ENCODE data around the gene FBRSL1.
A peak's percentile ranks its signal among the peaks of the same experiment; 100 is the strongest.

FBRSL1 gene

DNA sequence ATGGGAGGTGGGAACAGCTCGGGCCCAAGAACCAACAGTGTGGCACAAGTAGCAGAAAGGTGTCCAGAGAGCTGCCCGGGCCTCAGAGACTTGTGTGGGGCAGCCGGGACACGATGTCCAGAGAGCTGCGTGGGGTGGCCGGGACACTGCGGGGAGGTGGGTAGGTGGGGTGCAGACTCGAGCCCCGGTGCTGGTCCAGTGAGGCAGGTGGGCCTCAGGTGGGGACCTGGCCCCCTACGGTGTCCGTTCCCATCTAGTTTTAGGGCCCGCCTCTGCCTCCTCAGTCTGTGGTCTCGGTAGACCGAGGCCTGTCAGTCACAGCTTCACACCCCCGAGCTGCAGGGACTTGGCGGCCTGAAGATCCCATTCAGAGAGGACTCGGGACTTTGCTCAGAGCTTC is 6.3 kb upstream of the FBRSL1 start:
- DNase-seq (ENCODE audit: low read depth in 2 of 2), result no peak

DNA sequence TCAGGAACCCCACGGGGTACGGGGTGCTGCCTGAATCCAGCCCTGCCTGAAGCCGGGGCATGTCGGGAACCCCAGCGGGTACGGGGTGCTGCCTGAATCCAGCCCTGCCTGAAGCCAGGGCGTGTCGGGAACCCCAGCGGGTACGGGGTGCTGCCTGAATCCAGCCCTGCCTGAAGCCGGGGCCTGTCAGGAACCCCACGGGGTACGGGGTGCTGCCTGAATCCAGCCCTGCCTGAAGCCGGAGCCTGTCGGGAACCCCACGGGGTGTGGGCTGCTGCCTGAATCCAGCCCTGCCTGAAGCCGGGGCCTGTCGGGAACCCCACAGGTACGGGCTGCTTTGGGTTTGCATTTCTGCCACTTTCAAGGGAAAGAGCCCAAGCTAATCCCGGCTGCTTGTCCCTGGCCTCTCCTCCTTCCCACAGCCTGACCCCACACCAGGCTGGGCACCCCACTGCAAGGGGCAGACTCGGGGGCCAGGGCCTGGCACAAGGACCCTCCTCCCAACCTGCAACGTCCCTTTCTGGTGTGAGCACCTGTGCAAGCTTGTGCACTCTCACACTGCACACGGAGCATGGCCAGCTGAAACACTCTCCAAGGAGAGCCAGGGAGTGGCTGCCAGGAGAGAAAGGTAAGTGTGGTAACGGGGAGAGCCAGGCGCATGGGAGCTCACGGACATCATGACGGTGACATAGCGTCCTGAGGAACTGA is 5.6 kb upstream of the FBRSL1 start:
- no peak for DNase-seq (ENCODE audit: low read depth in 2 of 2)

DNA sequence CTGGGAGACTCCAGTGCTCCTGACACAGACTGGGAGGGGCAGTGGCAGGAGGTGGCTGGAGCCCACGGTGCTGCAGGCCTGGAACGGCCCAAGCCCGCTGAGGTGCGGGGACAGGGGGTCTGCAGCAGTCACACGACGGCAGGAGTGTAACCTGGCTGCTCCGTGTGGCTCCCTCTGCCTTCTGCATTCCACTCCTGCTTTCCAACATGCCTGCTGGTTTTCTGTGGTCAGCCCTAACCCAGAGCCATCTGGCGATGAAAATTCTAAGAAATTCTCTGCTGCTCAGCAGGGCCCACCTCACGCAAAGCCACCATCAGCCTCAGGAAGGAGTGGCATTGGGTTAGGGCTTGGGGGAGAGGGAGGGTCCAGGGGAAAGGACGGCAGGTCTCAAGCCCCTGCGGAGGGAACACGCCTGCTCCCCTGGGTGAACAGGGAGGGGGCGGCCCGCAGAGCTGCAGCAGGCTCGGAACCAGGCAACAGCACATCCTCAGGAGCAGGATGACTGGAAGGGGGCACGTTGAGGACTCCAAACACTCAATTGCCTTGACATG is 5.0 kb upstream of the FBRSL1 start:
- no peak for DNase-seq (ENCODE audit: low read depth in 2 of 2)

DNA sequence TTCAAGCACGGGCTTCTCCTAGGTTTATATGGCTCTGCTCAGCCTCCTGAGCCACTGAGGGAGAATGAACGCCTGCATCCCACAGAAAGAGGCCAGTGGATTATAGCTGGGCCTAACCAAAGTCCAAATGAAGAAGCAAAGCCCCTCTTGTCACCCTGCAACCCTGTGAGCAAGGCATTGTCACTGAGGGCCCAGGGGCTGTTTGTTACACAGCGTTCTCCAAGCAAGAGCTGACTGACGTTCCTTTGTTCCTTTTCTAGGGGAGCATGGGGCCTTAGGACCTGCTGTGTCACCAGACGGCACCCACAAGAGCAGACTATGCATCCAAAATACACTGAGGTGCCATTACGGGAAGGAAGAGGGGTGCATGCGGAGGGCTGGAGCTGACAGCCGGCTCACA is 4.3 kb upstream of the FBRSL1 start:
- no peak for DNase-seq (ENCODE audit: low read depth in 2 of 2)

DNA sequence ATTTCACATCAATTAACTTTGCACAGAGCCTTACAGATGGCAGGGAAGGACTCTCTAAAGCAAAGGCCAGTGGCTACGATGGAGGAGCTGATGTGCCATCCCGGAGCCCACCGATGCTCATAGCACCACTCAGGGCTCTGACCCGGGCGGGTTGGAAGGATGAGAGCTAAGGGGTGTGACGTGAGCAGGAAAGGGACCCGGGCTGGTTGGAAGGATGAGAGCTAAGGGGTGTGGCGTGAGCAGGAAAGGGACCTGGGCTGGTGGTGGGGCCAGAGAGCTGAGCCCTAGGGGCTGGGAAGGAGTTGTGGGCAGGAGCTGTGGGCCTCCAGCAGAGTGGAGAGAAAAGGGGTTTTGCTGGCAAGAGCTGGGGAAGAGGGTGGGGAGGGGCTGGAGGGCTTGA is 3.8 kb upstream of the FBRSL1 start:
- DNase-seq (ENCODE audit: low read depth in 2 of 2), result no peak

DNA sequence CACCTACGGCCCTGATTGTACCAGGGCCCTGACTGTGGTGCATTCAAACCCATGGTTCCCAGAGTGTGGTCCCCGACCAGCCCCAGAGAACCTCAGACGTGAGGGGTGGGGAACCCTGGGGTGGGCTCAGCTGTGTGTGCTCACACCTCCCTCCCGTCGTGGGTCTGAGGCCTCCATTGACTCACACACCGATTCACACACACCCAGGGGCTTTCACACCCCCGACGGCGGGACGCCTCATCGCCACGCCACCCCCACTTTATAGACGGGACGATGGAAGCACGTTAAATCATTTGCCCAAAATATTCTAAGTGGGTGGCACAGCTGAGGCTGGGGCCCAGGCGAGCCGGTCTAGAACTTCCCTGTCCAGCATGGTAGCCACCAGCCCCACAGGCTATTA is 3.4 kb upstream of the FBRSL1 start:
- DNase-seq (ENCODE audit: low read depth in 2 of 2), result no peak

DNA sequence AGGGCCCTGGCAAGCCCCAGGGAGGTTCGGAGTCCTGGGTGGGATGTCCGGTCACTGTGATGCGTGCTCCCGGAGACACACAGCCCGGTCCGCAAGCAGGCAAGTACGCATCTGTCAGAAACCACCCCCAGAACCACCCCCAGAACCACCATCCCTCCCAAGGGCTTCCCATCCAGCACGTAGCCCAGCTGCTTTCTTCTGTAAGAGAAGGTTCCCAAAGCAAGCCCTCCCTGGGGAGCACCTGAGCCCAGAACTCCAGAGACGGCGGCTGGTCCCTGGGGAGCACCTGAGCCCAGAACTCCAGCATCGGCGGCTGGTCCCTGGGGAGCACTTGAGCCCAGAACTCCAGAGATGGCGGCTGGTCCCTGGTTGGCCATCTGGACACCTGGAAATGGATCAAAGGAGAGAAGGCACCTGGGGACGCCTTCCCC is 2.6 kb upstream of the FBRSL1 start:
- DNase-seq (ENCODE audit: low read depth in 2 of 2), result no peak

DNA sequence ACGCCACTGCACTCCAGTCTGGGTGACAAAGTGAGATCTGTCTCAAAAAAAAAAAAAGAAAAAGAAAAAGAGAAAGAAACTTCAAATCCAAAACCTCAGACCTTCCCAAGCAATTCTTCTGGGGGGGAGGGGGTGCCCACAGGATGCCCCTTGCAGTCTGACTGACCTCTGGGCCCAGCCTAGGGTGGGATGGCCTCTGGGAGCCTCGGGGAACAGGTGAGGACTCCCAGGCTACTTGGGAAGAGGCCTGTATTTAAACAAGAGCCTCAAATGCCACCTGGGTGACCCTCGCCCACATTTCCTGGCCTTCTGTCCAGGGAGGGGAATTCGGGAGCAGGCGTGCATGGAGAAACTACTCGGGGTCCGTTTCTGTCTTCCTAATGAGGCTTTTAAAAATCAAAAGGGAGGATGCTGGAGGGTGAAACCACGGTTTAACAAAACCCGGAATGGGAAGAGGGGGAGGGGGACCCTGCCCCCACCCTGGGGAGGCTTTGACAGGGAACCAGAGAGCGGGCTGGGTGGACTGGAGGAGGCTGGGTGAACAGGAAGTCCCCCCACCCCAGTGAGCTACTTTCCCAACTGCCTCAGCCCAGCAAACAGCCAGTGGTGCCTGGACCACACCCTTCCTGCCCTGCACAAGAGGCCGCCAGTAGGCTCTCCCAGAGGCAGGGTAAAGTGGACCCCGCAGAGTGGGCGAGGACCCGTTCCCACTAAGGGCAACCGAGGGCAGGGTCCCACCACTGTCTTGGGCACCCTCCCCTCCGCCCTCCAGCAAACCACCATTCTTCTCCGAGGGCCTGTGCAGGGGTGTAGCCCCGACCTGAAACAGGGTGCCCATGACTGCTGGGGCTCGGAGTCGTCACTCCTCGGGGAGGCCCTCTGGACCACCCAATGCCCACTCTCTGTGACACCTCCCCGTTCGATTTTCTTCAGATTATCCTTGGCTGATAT is 1.5 kb upstream of the FBRSL1 start:
- DNase-seq (ENCODE audit: low read depth in 2 of 2), result no peak

DNA sequence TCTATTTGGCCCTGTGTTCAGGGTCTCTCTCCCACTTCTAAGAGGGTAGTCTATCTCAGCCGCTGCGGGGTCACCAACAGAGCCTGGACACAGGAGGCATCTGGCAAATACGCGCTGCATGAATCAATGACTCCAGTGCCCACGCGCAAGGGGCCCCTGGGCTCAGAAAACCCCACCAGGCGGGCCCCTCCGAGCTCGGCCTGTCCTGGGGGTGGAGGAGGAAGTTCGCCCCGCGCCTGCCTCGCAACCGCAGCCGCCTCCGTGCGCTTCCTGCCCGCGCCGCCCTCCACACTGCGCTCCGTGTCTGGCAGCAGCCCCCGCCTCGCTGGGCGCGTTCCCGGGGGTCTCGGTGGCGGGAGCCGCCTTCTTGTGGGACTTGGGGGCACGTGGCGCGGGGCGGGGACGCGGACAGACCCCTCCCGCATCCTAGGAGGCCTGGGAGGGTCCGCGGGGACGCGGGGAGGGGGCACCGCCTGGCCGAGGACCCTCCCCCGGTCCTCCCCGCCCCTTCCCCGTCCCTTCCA is 811 bp upstream of the FBRSL1 start:
- peak; percentile 19 to 57 for DNase-seq (ENCODE audit: low read depth in 2 of 2)

DNA sequence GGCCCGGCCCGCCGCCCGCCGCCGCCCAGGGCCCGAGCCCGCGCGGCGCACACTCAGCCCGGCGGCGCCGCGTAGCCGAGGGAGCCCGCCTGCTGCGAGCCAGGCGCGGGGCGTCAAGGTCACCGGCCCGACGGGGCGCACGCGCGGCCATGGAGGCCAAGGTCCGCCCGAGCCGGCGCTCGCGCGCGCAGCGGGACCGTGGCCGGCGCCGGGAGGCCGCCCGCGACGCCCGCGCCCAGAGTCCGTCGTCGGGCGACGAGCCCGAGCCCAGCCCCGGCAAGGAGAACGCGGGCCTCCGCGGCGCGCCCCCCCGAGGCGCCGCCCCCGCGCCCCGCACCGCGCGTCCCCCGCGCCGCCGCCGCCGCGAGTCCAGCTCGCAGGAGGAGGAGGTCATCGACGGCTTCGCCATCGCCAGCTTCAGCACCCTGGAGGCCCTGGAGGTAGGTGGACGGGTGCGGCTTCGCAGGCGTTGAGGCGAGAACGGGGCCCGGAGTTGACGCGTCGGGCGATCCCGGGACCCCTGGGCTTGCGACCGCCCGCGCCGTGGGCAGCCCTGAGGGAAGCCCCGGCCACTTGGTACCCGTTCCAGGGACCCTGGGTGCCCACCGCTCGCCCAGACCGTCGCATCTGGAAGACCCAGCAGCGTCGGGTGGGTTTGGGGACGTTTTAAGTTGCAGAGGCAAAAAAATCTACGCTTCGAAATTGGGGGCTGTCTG is 629 bp downstream of the FBRSL1 start:
- DNase-seq (ENCODE audit: low read depth in 2 of 2), result no peak

DNA sequence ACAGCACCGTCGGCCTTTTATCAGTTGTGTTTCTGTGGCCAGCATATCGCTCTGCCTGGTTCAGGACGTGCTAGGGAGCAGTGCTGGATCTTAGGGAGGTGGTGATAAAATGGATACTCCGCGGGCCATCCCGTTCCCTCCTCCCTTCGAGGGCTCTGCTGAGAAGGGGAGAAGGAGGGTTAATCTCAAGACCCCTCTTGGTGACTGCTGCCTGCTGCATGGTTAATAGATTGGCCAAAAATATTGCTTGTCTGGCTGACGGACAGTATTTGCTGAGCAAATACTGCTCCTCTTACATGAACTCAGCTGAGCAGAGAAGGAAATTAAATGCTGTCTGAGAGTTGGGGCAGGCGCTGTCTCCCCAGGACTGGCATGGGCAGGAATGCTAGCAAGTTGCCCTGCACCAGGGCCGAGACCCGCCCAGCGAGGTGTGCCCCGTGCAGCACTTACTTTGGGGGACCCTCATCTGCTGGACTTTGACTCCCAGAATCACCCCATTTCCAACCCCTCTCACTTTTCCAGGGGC is 1.2 kb downstream of the FBRSL1 start:
- DNase-seq (ENCODE audit: low read depth in 2 of 2), result no peak

DNA sequence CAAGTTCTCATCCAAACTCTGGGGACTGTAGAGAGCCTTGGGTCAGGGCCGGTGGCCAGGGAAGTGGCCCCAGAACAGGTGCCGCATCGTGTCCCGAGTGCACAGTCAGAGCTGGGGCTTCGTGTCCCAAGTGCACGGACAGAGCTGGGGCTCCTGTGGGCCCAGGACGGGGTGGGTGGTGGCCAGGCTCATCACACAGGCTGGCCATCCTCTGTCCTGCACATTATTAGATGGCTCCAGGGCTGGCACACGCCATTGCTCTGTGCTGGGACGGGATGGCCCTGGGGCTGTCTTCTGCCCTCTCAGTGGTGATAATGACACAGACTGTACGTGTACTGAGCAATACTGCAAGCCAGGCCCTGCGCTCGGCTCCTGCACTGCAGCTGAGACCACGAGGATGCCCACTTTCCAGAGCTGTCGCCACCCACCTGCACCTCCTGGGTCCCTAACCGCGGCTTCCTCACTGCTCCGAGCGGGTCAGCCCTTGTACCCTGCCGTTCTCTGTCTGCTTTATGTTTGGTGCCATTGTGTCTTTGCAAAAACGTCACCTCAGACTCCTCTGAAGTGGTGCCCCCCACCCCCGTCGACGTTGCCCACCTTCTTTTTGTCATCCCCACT is 1.9 kb downstream of the FBRSL1 start:
- DNase-seq (ENCODE audit: low read depth in 2 of 2), result no peak

DNA sequence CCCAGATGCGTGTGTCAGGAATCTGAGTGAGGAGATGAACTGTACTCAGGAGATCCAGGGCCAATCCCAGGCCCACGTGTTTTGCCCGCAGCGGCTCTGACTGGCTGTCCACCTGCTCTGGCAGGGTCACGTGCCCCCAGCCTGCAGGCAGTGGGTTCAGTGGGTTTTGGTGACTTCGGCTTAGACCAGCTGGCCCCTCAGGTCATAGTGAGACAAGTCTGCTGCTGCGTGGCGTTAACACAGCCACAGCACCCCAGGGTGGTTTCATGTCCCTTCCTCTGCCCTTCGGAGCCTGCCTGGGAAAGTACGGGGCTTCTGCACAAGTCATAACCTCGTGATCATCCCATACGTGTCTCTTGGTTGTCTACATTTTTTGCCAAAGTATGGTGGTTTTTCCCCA is 2.6 kb downstream of the FBRSL1 start:
- peak in 1 of 2 donors; percentile 23 for DNase-seq (ENCODE audit: low read depth in 2 of 2)

DNA sequence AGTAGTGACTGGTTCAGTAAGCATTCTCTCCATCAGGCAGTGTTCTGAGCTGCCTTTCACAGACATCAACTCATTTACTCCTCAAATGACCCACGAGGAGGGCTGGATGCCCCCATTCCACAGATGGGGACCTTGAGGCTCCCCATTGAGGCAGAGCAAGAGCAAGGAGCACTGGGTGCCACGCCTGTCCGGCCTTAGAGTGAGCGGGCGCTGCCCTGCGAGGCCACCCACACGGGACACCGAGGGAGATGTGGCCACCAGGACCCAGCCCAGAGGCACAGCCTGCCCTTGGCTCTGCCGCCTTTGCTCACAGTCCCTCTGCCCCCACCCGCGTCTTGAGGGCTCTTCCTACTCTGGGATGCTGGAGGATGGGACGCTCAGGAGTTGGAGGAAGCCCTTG is 3.0 kb downstream of the FBRSL1 start:
- no peak for DNase-seq (ENCODE audit: low read depth in 2 of 2)

DNA sequence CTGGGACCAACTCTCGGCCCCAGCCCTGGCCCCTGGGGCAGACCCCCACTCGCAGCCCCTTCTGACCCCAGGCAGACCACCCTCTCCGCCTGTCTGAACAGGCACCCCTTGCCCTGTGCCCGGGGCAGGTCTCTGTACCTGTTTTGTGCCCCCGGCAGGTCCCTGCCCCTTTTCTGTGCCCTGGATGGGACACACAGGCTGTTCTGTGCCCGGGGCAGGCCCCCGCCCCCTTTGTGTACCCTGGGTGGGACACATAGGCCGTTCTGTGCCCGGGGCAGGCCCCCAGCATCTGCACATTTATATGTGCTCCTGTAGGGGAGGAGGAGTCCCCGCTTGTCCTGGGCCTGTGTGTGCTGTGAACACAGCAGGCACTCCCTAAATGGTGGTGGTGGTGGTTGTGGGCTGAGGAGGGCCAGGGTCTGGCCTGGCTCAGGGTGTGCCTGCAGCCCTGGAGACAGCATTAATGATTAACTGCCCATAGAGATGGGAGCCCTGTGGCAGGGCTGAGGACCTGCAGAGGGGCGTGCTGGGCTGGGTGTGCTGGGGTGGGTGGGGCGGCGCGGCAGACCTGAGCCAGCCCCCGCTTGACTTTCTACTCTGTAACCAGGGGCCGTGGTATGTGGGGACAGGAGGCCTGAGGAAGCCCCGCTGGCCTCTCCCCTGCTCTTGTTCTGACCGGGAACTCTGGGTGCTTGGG is 3.7 kb downstream of the FBRSL1 start:
- DNase-seq (ENCODE audit: low read depth in 2 of 2), result no peak

DNA sequence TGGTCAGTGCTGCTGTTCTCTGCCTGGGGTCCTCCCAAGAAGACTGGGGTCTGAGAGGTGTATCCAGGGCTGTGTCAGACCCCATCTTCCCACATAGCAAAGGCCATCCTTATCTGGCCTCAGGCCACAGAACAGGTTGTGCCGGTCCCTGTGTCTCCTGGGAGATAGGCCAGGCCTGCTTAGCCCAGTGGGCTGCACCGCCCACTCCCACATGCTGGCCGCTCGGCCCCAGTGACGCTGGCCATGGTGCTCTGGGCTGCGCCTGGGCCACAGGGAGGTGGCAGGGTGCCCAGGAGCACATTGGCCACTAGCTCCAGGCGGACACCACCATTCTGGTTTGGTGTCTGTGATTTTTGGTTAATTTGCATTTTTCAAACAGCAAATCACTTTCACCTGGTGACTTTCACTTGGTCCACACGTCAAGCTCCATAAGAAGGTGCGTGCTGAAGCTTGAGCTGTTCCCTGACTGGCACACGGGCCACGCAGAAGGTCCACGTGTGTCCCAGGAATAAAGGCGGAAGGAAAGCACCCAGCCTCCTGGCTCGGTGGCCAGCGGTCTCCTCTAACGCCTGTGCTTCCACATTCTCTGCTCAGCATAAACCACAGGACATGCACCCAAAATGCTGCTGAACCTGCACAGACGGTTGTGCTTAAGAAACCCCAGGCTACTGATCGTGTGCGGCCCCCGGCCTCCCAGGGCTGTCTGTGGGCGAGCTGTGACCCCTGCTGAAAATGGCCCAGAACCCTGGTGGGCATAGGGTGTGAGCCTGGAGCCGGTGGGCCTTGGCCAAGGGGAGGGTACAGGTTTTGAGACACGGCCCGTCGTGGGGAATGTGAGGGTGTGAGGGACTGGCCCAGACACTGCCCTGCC is 4.6 kb downstream of the FBRSL1 start:
- DNase-seq (ENCODE audit: low read depth in 2 of 2), result no peak

DNA sequence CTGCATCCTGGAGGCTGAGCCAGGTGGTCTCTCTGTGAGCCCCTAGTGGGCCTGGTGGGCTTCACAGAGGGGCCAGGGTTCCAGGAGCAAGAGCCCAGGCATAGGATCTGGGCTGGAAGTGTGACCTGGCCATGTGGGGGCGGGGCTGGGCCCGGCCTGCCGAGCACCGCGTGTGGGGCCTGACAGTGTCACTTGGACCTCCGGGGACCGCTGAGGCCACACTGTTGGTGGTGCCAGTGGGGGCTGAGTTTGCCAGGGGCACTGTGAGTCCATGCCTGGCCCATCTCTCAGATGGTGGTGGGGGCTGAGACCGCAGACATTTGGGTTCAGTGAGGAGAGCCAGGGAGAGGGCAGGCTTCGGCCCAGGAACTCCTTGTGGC is 5.2 kb downstream of the FBRSL1 start:
- DNase-seq (ENCODE audit: low read depth in 2 of 2), result no peak

DNA sequence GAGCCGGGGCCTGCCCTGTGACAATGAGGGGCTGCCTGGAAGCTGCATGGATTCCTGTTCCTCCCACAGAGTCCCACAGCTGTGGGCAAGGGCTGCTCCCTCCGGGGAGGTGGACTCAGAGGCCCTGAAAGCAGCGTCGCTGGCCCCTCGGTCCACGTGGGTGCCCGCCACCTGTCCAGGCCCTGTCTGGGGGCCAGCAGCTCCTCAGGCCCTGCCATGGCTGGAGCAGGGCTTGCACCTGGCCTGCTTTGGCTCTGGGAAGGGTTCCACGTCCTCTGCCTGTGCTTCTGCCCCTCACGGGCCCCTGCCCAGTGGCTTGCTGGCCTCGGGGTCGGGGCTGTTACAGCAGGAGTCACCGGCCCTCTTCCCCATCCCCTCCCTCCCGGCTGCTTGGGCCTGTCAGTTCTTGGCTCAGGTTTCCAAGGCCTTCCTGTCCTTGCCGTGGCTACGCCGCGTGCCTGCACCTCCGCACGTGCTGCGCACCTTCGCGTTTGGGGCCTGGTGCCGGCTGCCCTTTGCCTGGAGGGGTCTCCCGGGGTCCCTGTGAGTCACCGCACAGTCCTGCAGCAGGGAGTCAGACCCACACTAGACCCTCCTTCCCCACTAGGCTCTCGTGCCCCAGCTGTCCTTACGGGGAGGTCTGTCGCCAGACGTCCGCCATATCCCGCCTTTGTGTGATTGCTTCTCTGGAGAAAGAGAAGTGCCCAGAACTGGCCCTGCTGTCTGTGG is 5.8 kb downstream of the FBRSL1 start:
- DNase-seq (ENCODE audit: low read depth in 2 of 2), result no peak

DNA sequence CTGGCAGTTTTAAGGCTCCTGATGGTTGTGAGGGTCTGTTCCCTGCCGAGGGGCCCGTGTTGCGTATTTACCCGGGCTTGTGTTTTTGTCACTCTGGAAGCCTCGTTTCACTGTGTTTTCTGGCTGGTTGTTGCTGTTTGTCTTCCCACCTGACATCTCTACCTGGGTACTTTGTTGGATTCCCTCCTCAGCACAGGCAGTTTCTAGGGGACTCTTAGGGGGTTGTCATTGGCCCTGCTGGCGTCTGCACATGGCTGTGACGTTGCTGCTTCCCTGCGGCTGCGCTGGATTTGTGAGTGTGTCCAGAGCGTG is 6.4 kb downstream of the FBRSL1 start:
- DNase-seq (ENCODE audit: low read depth in 2 of 2), result no peak
